ENCODE measurements around the gene LAMC1.

Gene LAMC1

GRCh38 chr1:183188240-183188639 lies 165.0 kb downstream of the LAMC1 start:
- no peak for DNase-seq (ENCODE audit: low read depth in 2 of 2, low spot score in 1 of 2)

- DNase-seq (ENCODE audit: low read depth in 2 of 2, low spot score in 1 of 2): no peak
These were observed 168.6 kb downstream of the LAMC1 start for GRCh38 chr1:183191833-183192232.

DNA sequence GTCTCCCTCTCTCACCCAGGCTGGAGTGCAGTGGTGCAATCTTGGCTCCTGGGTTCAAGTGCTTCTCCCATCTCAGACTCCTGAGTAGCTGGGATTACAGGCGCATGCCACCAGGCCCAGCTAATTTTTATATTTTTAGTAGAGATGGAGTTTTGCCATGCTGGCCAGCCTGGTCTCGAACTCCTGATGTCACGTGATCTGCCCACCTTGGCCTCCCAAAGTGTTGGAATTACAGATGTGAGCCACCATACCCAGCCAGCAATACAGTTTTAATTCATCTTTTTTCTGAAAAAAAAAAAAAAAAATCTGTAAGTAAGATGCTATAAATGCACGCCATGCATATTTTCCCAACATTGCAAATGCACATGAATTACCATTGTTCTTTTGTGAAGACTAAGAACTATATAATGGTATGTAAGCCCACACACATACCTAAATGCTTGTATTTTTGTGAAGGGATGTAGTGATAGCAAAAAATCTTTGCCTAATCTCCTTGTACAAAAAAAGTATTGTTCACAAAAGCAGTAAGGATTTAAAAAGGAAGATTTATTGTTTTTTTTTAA lies 170.8 kb downstream of the LAMC1 start:
- no peak for DNase-seq (ENCODE audit: low read depth in 2 of 2, low spot score in 1 of 2)

- DNase-seq (ENCODE audit: low read depth in 2 of 2, low spot score in 1 of 2): no peak
These were observed 171.4 kb downstream of the LAMC1 start for GRCh38 chr1:183194527-183195141.

GRCh38 chr1:183195142-183195574 lies 171.9 kb downstream of the LAMC1 start:
- no peak for DNase-seq (ENCODE audit: low read depth in 2 of 2, low spot score in 1 of 2)

Measured in stimulated activated CD8-positive, alpha-beta memory T cell treated with anti-CD3 and anti-CD28 coated beads, Interleukin-4, amount 100 ng/mL, for 4 hours (primary cell).